Measurements from ENCODE around the gene SMYD3. TPM values are rescaled to one million over a fixed set of nuclear protein-coding genes. Genes with fewer than 3 reads are reported as not detected.

The SMYD3 gene
- total RNA-seq, 1 experiment from 2014 or later: 17.4 TPM

GRCh38 chr1:246343251-246343650 is 163.8 kb downstream of the SMYD3 start:
- no peaks in the 10 kb centered on the region for H3K36me3 ChIP-seq (ENCODE audit: control insufficient read depth, insufficient read depth, low read length)
- H3K4me1 ChIP-seq (ENCODE audit: control insufficient read depth, insufficient read depth, low read length): no peaks in the 10 kb centered on the region
- no peak for TF ChIP-seq REST (IDR thresholded peaks at IDR 0.05; ENCODE audit: insufficient read depth in 1 of 2, low read depth in 2 of 2, low read length in 1 of 2)
- no peak for TF ChIP-seq SIN3A (IDR thresholded peaks at IDR 0.05; ENCODE audit: borderline replicate concordance, insufficient read depth, low read depth, low read length)
- TF ChIP-seq, protein P1, sequence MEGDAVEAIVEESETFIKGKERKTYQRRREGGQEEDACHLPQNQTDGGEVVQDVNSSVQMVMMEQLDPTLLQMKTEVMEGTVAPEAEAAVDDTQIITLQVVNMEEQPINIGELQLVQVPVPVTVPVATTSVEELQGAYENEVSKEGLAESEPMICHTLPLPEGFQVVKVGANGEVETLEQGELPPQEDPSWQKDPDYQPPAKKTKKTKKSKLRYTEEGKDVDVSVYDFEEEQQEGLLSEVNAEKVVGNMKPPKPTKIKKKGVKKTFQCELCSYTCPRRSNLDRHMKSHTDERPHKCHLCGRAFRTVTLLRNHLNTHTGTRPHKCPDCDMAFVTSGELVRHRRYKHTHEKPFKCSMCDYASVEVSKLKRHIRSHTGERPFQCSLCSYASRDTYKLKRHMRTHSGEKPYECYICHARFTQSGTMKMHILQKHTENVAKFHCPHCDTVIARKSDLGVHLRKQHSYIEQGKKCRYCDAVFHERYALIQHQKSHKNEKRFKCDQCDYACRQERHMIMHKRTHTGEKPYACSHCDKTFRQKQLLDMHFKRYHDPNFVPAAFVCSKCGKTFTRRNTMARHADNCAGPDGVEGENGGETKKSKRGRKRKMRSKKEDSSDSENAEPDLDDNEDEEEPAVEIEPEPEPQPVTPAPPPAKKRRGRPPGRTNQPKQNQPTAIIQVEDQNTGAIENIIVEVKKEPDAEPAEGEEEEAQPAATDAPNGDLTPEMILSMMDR (IDR thresholded peaks at IDR 0.05): no peak
- TF ChIP-seq TCF7L2 (IDR thresholded peaks at IDR 0.05; ENCODE audit: low read depth, low read length): no peak
- TF ChIP-seq POLR2AphosphoS5 (IDR thresholded peaks at IDR 0.05; ENCODE audit: low read depth, low read length): no peak
- H3K27ac ChIP-seq (ENCODE audit: low read length): no peak overlapping the region
- ATAC-seq (no peak), DNase-seq (ENCODE audit: low read depth, low spot score) (no peak)
- H3K9me3 ChIP-seq (ENCODE audit: control insufficient read depth, insufficient read depth, low read depth, low read length): no peaks in the 10 kb centered on the region
- intact Hi-C loops (cut with micrococcal nuclease; ENCODE audit: unreplicated experiment) (no loop called here), in situ Hi-C loops (cut with HindIII; ENCODE audit: low pct_unique_long_range_greater_than_20kb, low sequenced_read_pairs) (no loop called here)
- H3K4me3 ChIP-seq (ENCODE audit: low read depth in 2 of 2, low read length in 2 of 2): no peak overlapping the region
- ChIA-PET POLR2A (no interaction called here), CTCF (interaction anchor here (0.6 kb wide), 1 partner anchor 78 kb away, joined by 3 read pairs; no protein-coding TSS in a partner anchor)
- no peaks in the 10 kb centered on the region for H3K27me3 ChIP-seq (ENCODE audit: control insufficient read depth, insufficient read depth, low read length)
- BruUV-seq (replicated peaks): no TSS peak

DNA sequence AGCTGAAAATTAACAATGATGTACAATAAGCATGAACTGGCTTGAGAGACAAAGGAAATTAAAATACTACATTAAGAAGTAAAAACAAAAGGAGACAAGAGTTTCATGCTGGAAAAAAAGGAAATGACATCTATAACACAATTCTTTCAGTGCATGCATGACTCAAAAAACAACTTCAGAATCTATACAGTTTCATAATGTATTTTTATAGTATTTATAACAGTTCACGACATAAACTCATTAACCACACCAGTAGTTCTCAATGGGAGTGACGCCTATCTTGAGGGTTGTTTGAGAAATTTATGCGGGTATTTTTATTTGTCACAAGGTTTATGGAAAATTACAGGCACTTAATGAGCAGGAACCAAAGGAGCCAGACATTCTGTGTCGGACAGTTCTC is 168.5 kb downstream of the SMYD3 start:
- no peak for ATAC-seq
- no TSS peak for BruUV-seq (replicated peaks)

More for the DNA sequence above, 168.5 kb downstream of the SMYD3 start:
- no peak for DNase-seq (ENCODE audit: low read depth, low spot score)
- no peaks in the 10 kb centered on the region for H3K4me1 ChIP-seq (ENCODE audit: control insufficient read depth, insufficient read depth, low read length)
- no peaks in the 10 kb centered on the region for H3K36me3 ChIP-seq (ENCODE audit: control insufficient read depth, insufficient read depth, low read length)
- POLR2A ChIA-PET: no interaction called here
- TF ChIP-seq, protein P1 (IDR thresholded peaks at IDR 0.05): no peak
- no peak for TF ChIP-seq TCF7L2 (IDR thresholded peaks at IDR 0.05; ENCODE audit: low read depth, low read length)
- no peak for TF ChIP-seq REST (IDR thresholded peaks at IDR 0.05; ENCODE audit: insufficient read depth in 1 of 2, low read depth in 2 of 2, low read length in 1 of 2)
- TF ChIP-seq POLR2AphosphoS5 (IDR thresholded peaks at IDR 0.05; ENCODE audit: low read depth, low read length): no peak
- no peak overlapping the region for H3K4me3 ChIP-seq (ENCODE audit: low read depth in 2 of 2, low read length in 2 of 2)
- CTCF ChIA-PET: no interaction called here
- in situ Hi-C loops (cut with HindIII; ENCODE audit: low pct_unique_long_range_greater_than_20kb, low sequenced_read_pairs) (no loop called here), intact Hi-C loops (cut with micrococcal nuclease; ENCODE audit: unreplicated experiment) (no loop called here)
- no peaks in the 10 kb centered on the region for H3K9me3 ChIP-seq (ENCODE audit: control insufficient read depth, insufficient read depth, low read depth, low read length)
- no peaks in the 10 kb centered on the region for H3K27me3 ChIP-seq (ENCODE audit: control insufficient read depth, insufficient read depth, low read length)
- H3K27ac ChIP-seq (ENCODE audit: low read length): no peak overlapping the region

Measured in Panc1 (cell line).